HCT116 (cell line): ENCODE measurements around the gene CAMKK1. TPM values are rescaled to one million over a fixed set of nuclear protein-coding genes. Genes with fewer than 3 reads are reported as not detected.

Experiments
- ATAC-seq: fragments of 200-7000 bp; cut with Tn5 transposase; 2 replicates; pipeline ENCODE4 v1.9.1; 2020; ENCODE audit warnings: mild to moderate bottlenecking, moderate library complexity
- BruUV-seq: library from RNA; stranded (reverse); fragments of 400-500 nt; replicated peaks from 2 replicates; lab custom pipeline; 2021; lab: Mats Ljungman, UMichigan
- CTCF ChIA-PET: fragments of 300-600 bp; sonication (Branson Sonifier 250); formaldehyde crosslinking; loops from one replicate; lab custom pipeline; 2021; ENCODE audit warnings: antibody characterized with exemption; lab: Charles Lee
- POLR2A ChIA-PET: fragments of 300-600, 350-600 bp; sonication (Branson Sonifier 250); formaldehyde crosslinking; loops from one replicate; lab custom pipeline; 2021; ENCODE audit warnings: antibody characterized with exemption; lab: Charles Lee
- RAD21 ChIA-PET, 2 experiments: fragments of 300-600 bp; sonication (Branson Sonifier 250); formaldehyde crosslinking; loops; one replicate each; lab custom pipeline; 2023; ENCODE audit warnings: low total read pairs in 2 of 2; ENCODE audit not compliant: uncharacterized antibody in 2 of 2, unreplicated experiment in 2 of 2, low non-redundant PET in 1 of 2; lab: Charles Lee
- DNase-seq: peaks from one replicate; pipeline ENCODE4 v3.0.0-alpha.2; 2010; ENCODE audit warnings: low read depth, low spot score
- H2AFZ ChIP-seq: fragments of 200-600 bp; shearing (Covaris generic), sonication (generic); 2 replicates; pipeline ENCODE4 v1.6.1; 2017; ENCODE audit warnings: low read depth, mixed run types, mixed read lengths, antibody characterized with exemption, low read length; ENCODE audit not compliant: poor library complexity, severe bottlenecking
- H3K27ac ChIP-seq: 2 replicates; pipeline ENCODE4 v1.5.1; 2012; ENCODE audit warnings: low read depth, low read length
- H3K27me3 ChIP-seq: fragments of 200-600 bp; sonication (generic); 2 replicates; pipeline ENCODE4 v1.6.1; 2016; ENCODE audit warnings: mixed run types, low read length, mixed read lengths; ENCODE audit not compliant: insufficient read depth
- H3K36me3 ChIP-seq, 2 experiments: fragments of 200-500 bp in 1 of 2; fragments of 200-600 bp in 1 of 2; sonication (Bioruptor generic) in 1 of 2; sonication (generic) in 1 of 2; 2 replicates each; pipeline versions ENCODE4 v1.5.1 to v1.6.1; 2014 to 2016; ENCODE audit warnings: low read length in 2 of 2, inconsistent platforms in 1 of 2, mixed read lengths in 1 of 2, mixed run types in 1 of 2; ENCODE audit not compliant: insufficient read depth in 2 of 2, control insufficient read depth in 1 of 2
- H3K4me1 ChIP-seq, 2 experiments: fragments of 200-600 bp in 1 of 2; sonication (generic) in 1 of 2; 2 replicates each; pipeline versions ENCODE4 v1.5.1 to v1.6.1; 2012 to 2017; ENCODE audit warnings: low read length in 2 of 2, inconsistent platforms in 1 of 2, mild to moderate bottlenecking in 1 of 2, mixed read lengths in 1 of 2, mixed run types in 1 of 2, moderate library complexity in 1 of 2; ENCODE audit not compliant: insufficient read depth in 2 of 2, control insufficient read depth in 1 of 2
- H3K4me2 ChIP-seq: fragments of 200-600 bp; sonication (generic); 2 replicates; pipeline ENCODE4 v1.6.1; 2017; ENCODE audit warnings: mixed run types, low read length, mixed read lengths
- H3K4me3 ChIP-seq, 2 experiments: fragments of 200-600 bp in 1 of 2; sonication (generic) in 1 of 2; replicated peaks in 1 of 2; 2 replicates each; pipeline ENCODE4 v1.5.1; 2011 to 2016; ENCODE audit warnings: low read length in 2 of 2, control low read depth in 1 of 2, low read depth in 1 of 2, mild to moderate bottlenecking in 1 of 2, mixed read lengths in 1 of 2, mixed run types in 1 of 2
- H3K79me2 ChIP-seq: fragments of 200-600 bp; sonication (generic); 2 replicates; pipeline ENCODE4 v1.6.1; 2017; ENCODE audit warnings: mild to moderate bottlenecking, mixed run types, low read length, moderate library complexity, mixed read lengths; ENCODE audit not compliant: insufficient read depth
- H3K9ac ChIP-seq: fragments of 200-600 bp; sonication (generic); 2 replicates; pipeline ENCODE4 v1.6.1; 2016; ENCODE audit warnings: low read length, mixed read lengths
- H3K9me2 ChIP-seq: fragments of 200-600 bp; sonication (generic), shearing (Covaris generic); 2 replicates; pipeline ENCODE4 v1.6.1; 2017; ENCODE audit warnings: mixed run types, mild to moderate bottlenecking, moderate library complexity; ENCODE audit not compliant: insufficient read depth
- H3K9me3 ChIP-seq, 2 experiments: fragments of 200-500 bp in 1 of 2; fragments of 200-600 bp in 1 of 2; sonication (Bioruptor generic) in 1 of 2; sonication (generic) in 1 of 2; 2 replicates each; pipeline ENCODE4 v1.6.1; 2014 to 2017; ENCODE audit warnings: low read length in 2 of 2, mixed read lengths in 2 of 2, inconsistent platforms in 1 of 2, low read depth in 1 of 2, mild to moderate bottlenecking in 1 of 2, mixed run types in 1 of 2, moderate library complexity in 1 of 2; ENCODE audit not compliant: control insufficient read depth in 1 of 2, insufficient read depth in 1 of 2
- H4K20me1 ChIP-seq: fragments of 200-600 bp; sonication (generic), shearing (Covaris generic); 2 replicates; pipeline ENCODE4 v1.6.1; 2017; ENCODE audit warnings: mixed run types, mild to moderate bottlenecking, moderate library complexity; ENCODE audit not compliant: insufficient read depth
- CBX3 ChIP-seq: IDR thresholded peaks from 2 replicates; pipeline ENCODE4 v1.6.1; 2012; ENCODE audit warnings: low read depth
- CEBPB ChIP-seq: IDR thresholded peaks from 2 replicates; pipeline ENCODE4 v1.6.1; 2012; ENCODE audit warnings: low read depth
- ELF1 ChIP-seq: IDR thresholded peaks from 2 replicates; pipeline ENCODE4 v1.6.1; 2012; ENCODE audit warnings: low read depth, borderline replicate concordance
- EZH2 ChIP-seq: fragments of 200-600 bp; sonication (generic); IDR thresholded peaks from 2 replicates; pipeline ENCODE4 v1.6.1; 2017; ENCODE audit warnings: antibody characterized with exemption, mixed run types
- EZH2phosphoT487 ChIP-seq: fragments of 200-600 bp; IDR thresholded peaks from 2 replicates; pipeline ENCODE4 v1.6.1; 2018; ENCODE audit warnings: antibody characterized with exemption, borderline replicate concordance
- FOSL1 ChIP-seq: IDR thresholded peaks from 2 replicates; pipeline ENCODE4 v1.6.1; 2012; ENCODE audit warnings: low read depth
- JUND ChIP-seq: IDR thresholded peaks from 2 replicates; pipeline ENCODE4 v1.6.1; 2012
- POLR2AphosphoS5 ChIP-seq: IDR thresholded peaks from 2 replicates; pipeline ENCODE4 v1.6.1; 2011; ENCODE audit warnings: mild to moderate bottlenecking, low read depth, low read length, moderate library complexity
- RAD21 ChIP-seq: IDR thresholded peaks from 2 replicates; pipeline ENCODE4 v1.6.1; 2012; ENCODE audit warnings: low read depth, mild to moderate bottlenecking
- SIN3A ChIP-seq: IDR thresholded peaks from 2 replicates; pipeline ENCODE4 v1.6.1; 2012; ENCODE audit warnings: low read depth
- SP1 ChIP-seq: IDR thresholded peaks from 2 replicates; pipeline ENCODE4 v1.6.1; 2012; ENCODE audit warnings: low read depth
- SRF ChIP-seq: IDR thresholded peaks from 2 replicates; pipeline ENCODE4 v1.6.1; 2012; ENCODE audit warnings: low read depth
- TCF7L2 ChIP-seq: IDR thresholded peaks from 2 replicates; pipeline ENCODE4 v1.7.0; 2011; ENCODE audit warnings: borderline replicate concordance, inconsistent platforms; ENCODE audit not compliant: insufficient read depth, insufficient read length; ENCODE audit errors: extremely low read depth
- YY1 ChIP-seq: IDR thresholded peaks from 2 replicates; pipeline ENCODE4 v1.6.1; 2011; ENCODE audit warnings: low read length, low read depth, moderate library complexity, mild to moderate bottlenecking; ENCODE audit not compliant: insufficient replicate concordance; ENCODE audit errors: extremely low read depth
- ZFX ChIP-seq: fragments of 450-650 bp; IDR thresholded peaks from 2 replicates; pipeline ENCODE4 v1.6.1; 2017
- ZNF274 ChIP-seq: fragments of 200-500 bp; sonication (Bioruptor generic); IDR thresholded peaks from 2 replicates; pipeline ENCODE4 v1.6.1; 2014; ENCODE audit warnings: mild to moderate bottlenecking, low read depth, low read length, inconsistent platforms
- intact Hi-C: fragments of 100-400 bp; cut with micrococcal nuclease; formaldehyde crosslinking; loops from 2 replicates; pipeline ENCODE4 v1.10.0; 2022
- total RNA-seq: library from RNA; stranded (reverse); gene quantifications from one replicate; pipeline ENCODE4 v1.2.1, GENCODE V29; 2021; ENCODE audit not compliant: unreplicated experiment
- TF ChIP-seq, protein P1 (sequence below): IDR thresholded peaks from 2 replicates; pipeline ENCODE4 v1.6.1; 2011; ENCODE audit warnings: mild to moderate bottlenecking, low read length, moderate library complexity; ENCODE audit not compliant: insufficient replicate concordance; ENCODE audit errors: extremely low read depth
- TF ChIP-seq, protein P2 (sequence below): IDR thresholded peaks from 2 replicates; pipeline ENCODE4 v1.6.1; 2012; ENCODE audit warnings: low read depth
- TF ChIP-seq, protein P3 (sequence below): IDR thresholded peaks from 2 replicates; pipeline ENCODE4 v1.6.1; 2012
- TF ChIP-seq, protein P4 (sequence below), 3 experiments: fragments of 200-600 bp in 1 of 3; sonication (generic) in 1 of 3; IDR thresholded peaks in 2 of 3; conservative IDR thresholded peaks in 1 of 3; 2 replicates each; pipeline ENCODE4 v1.5.1; 2012 to 2017; ENCODE audit warnings: low read depth in 2 of 3, low read length in 2 of 3, antibody characterized with exemption in 1 of 3, borderline replicate concordance in 1 of 3, control low read depth in 1 of 3, mild to moderate bottlenecking in 1 of 3, mixed read lengths in 1 of 3, mixed run types in 1 of 3, moderate library complexity in 1 of 3; ENCODE audit not compliant: insufficient read depth in 1 of 3

Gene CAMKK1
- total RNA-seq, 1 experiment from 2014 or later, result 10.6 TPM

DNA sequence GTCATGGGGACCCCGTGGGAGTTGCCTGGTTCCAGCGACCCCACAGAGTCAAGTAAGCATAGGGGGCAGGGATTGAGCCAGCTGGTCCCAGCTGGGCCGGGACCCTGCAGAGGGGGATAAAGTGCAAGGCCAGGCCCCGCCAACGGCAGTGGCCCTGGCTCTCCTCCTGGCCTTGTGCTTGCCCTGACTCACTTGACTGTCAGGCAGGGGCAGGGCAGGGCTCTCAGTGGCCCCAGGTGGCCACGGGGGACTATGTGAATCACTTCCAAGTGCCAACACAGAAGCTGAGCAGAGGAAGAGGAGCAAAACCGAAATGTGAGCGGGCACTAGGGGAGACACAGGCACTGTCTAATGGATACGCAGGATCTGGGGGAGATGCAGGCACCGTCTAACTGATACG is 25.2 kb downstream of the CAMKK1 start:
- H3K36me3 ChIP-seq, result no peaks in the 10 kb centered on the region
- intact Hi-C loops, result no loop called here
- H2AFZ ChIP-seq, result no peak overlapping the region
- H3K4me3 ChIP-seq, result no peak overlapping the region
- H3K27ac ChIP-seq, result no peak overlapping the region
- H3K4me2 ChIP-seq, result no peak overlapping the region
- ChIA-PET RAD21 (no interaction called here), POLR2A (no interaction called here), CTCF (no interaction called here)
- no TSS peak for BruUV-seq
- no peaks in the 10 kb centered on the region for H3K4me1 ChIP-seq
- no peaks in the 10 kb centered on the region for H3K27me3 ChIP-seq
- H4K20me1 ChIP-seq, result no peaks in the 10 kb centered on the region
- TF ChIP-seq TCF7L2 (no peak), ZFX (no peak), SIN3A (no peak), FOSL1 (no peak), YY1 (no peak), POLR2AphosphoS5 (no peak), SRF (no peak), JUND (no peak), SP1 (no peak), CEBPB (no peak), ZNF274 (no peak), EZH2phosphoT487 (no peak), ELF1 (no peak), EZH2 (no peak), RAD21 (no peak), CBX3 (no peak)
- TF ChIP-seq, protein P1, sequence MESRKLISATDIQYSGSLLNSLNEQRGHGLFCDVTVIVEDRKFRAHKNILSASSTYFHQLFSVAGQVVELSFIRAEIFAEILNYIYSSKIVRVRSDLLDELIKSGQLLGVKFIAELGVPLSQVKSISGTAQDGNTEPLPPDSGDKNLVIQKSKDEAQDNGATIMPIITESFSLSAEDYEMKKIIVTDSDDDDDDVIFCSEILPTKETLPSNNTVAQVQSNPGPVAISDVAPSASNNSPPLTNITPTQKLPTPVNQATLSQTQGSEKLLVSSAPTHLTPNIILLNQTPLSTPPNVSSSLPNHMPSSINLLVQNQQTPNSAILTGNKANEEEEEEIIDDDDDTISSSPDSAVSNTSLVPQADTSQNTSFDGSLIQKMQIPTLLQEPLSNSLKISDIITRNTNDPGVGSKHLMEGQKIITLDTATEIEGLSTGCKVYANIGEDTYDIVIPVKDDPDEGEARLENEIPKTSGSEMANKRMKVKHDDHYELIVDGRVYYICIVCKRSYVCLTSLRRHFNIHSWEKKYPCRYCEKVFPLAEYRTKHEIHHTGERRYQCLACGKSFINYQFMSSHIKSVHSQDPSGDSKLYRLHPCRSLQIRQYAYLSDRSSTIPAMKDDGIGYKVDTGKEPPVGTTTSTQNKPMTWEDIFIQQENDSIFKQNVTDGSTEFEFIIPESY, result no peak
- TF ChIP-seq, protein P2, sequence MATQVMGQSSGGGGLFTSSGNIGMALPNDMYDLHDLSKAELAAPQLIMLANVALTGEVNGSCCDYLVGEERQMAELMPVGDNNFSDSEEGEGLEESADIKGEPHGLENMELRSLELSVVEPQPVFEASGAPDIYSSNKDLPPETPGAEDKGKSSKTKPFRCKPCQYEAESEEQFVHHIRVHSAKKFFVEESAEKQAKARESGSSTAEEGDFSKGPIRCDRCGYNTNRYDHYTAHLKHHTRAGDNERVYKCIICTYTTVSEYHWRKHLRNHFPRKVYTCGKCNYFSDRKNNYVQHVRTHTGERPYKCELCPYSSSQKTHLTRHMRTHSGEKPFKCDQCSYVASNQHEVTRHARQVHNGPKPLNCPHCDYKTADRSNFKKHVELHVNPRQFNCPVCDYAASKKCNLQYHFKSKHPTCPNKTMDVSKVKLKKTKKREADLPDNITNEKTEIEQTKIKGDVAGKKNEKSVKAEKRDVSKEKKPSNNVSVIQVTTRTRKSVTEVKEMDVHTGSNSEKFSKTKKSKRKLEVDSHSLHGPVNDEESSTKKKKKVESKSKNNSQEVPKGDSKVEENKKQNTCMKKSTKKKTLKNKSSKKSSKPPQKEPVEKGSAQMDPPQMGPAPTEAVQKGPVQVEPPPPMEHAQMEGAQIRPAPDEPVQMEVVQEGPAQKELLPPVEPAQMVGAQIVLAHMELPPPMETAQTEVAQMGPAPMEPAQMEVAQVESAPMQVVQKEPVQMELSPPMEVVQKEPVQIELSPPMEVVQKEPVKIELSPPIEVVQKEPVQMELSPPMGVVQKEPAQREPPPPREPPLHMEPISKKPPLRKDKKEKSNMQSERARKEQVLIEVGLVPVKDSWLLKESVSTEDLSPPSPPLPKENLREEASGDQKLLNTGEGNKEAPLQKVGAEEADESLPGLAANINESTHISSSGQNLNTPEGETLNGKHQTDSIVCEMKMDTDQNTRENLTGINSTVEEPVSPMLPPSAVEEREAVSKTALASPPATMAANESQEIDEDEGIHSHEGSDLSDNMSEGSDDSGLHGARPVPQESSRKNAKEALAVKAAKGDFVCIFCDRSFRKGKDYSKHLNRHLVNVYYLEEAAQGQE, result no peak
- TF ChIP-seq, protein P3, sequence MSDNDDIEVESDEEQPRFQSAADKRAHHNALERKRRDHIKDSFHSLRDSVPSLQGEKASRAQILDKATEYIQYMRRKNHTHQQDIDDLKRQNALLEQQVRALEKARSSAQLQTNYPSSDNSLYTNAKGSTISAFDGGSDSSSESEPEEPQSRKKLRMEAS, result no peak
- TF ChIP-seq, protein P4, sequence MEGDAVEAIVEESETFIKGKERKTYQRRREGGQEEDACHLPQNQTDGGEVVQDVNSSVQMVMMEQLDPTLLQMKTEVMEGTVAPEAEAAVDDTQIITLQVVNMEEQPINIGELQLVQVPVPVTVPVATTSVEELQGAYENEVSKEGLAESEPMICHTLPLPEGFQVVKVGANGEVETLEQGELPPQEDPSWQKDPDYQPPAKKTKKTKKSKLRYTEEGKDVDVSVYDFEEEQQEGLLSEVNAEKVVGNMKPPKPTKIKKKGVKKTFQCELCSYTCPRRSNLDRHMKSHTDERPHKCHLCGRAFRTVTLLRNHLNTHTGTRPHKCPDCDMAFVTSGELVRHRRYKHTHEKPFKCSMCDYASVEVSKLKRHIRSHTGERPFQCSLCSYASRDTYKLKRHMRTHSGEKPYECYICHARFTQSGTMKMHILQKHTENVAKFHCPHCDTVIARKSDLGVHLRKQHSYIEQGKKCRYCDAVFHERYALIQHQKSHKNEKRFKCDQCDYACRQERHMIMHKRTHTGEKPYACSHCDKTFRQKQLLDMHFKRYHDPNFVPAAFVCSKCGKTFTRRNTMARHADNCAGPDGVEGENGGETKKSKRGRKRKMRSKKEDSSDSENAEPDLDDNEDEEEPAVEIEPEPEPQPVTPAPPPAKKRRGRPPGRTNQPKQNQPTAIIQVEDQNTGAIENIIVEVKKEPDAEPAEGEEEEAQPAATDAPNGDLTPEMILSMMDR (IDR thresholded peaks at IDR 0.05 in 2 of 3, conservative IDR thresholded peaks at IDR 0.05 in 1 of 3; ENCODE audit: borderline replicate concordance in 1 of 3, insufficient read depth in 1 of 3, low read depth in 2 of 3, low read length in 2 of 3), result no peak
- DNase-seq (no peak), ATAC-seq (no peak)
- H3K79me2 ChIP-seq, result no peaks in the 10 kb centered on the region
- H3K9me3 ChIP-seq, result no peaks in the 10 kb centered on the region
- H3K9ac ChIP-seq, result no peak overlapping the region
- H3K9me2 ChIP-seq, result no peaks in the 10 kb centered on the region
